HG03558 (cell line): ENCODE results near the gene SP100.
"Not testable (repeated sequence)": the region's sequence is repeated elsewhere in the genome, so short reads cannot be mapped to it uniquely, and the experiment has no call there.

Experiments
- ATAC-seq: cut with Tn5 transposase; IDR thresholded peaks from one replicate; pipeline ENCODE4 v1.9.1; 2021; ENCODE audit warnings: moderate number of reproducible peaks; ENCODE audit not compliant: unreplicated experiment; ENCODE audit errors: extremely low read depth

The SP100 gene

GRCh38 chr2:230455005-230455684 is 39.1 kb downstream of the SP100 start:
- no peak for ATAC-seq

GRCh38 chr2:230457073-230457768 is 41.2 kb downstream of the SP100 start:
- no peak for ATAC-seq

- no peak for ATAC-seq
Measured at GRCh38 chr2:230457793-230458192, 41.8 kb downstream of the SP100 start.

- ATAC-seq: no peak
Measured at GRCh38 chr2:230459216-230459615, 43.2 kb downstream of the SP100 start.

GRCh38 chr2:230471074-230471473 is 55.1 kb downstream of the SP100 start:
- ATAC-seq: no peak

- no peak for ATAC-seq
Measured at GRCh38 chr2:230472621-230473018, 56.6 kb downstream of the SP100 start.

- ATAC-seq: no peak
Measured at GRCh38 chr2:230473378-230473777, 57.4 kb downstream of the SP100 start.

- no peak for ATAC-seq
Measured at GRCh38 chr2:230475143-230475542, 59.1 kb downstream of the SP100 start.

- no peak for ATAC-seq
Measured at GRCh38 chr2:230485801-230486341, 69.9 kb downstream of the SP100 start.

GRCh38 chr2:230491219-230491618 is 75.2 kb downstream of the SP100 start:
- not testable (repeated sequence) for ATAC-seq

- ATAC-seq: no peak
Measured at GRCh38 chr2:230492107-230492506, 76.1 kb downstream of the SP100 start.

- no peak for ATAC-seq
Measured at GRCh38 chr2:230494980-230495379, 79.0 kb downstream of the SP100 start.

- peak; percentile 62 for ATAC-seq
Measured at GRCh38 chr2:230496891-230497290, 80.9 kb downstream of the SP100 start.

- ATAC-seq: no peak
Measured at GRCh38 chr2:230498506-230499107, 82.6 kb downstream of the SP100 start.

- no peak for ATAC-seq
Measured at GRCh38 chr2:230502593-230502992, 86.6 kb downstream of the SP100 start.

- no peak for ATAC-seq
Measured at GRCh38 chr2:230503798-230504197, 87.8 kb downstream of the SP100 start.

- peak; percentile 75 for ATAC-seq
Measured at GRCh38 chr2:230505162-230505561, 89.2 kb downstream of the SP100 start.

GRCh38 chr2:230512955-230513748 is 97.2 kb downstream of the SP100 start:
- no peak for ATAC-seq

- no peak for ATAC-seq
Measured at GRCh38 chr2:230520061-230520874, 104.3 kb downstream of the SP100 start.

- ATAC-seq: no peak
Measured at GRCh38 chr2:230520875-230521155, 104.8 kb downstream of the SP100 start.
